GM21381 (cell line): Measurements from ENCODE around the gene PYGO2.

Experiments used
- ATAC-seq: cut with Tn5 transposase; IDR thresholded peaks from one replicate; pipeline ENCODE4 v1.9.1; 2021; ENCODE audit warnings: mild to moderate bottlenecking, moderate library complexity; ENCODE audit not compliant: unreplicated experiment

The PYGO2 gene

GRCh38 chr1:154963643-154964042, 2.1 kb upstream of the PYGO2 start:
- ATAC-seq, result no peak

- no peak for ATAC-seq
Observed at GRCh38 chr1:154962795-154963330, 1.3 kb upstream of the PYGO2 start.

- ATAC-seq, result no peak
Observed at GRCh38 chr1:154962156-154962749, 671 bp upstream of the PYGO2 start.

- ATAC-seq, result no peak
Observed at GRCh38 chr1:154960446-154961136, 991 bp downstream of the PYGO2 start.

GRCh38 chr1:154959426-154959780, 2.2 kb downstream of the PYGO2 start:
- no peak for ATAC-seq

GRCh38 chr1:154958681-154959425, 2.7 kb downstream of the PYGO2 start:
- ATAC-seq, result no peak

- no peak for ATAC-seq
Observed at GRCh38 chr1:154958036-154958435, 3.5 kb downstream of the PYGO2 start.

- ATAC-seq, result no peak
Observed at GRCh38 chr1:154957091-154957657, 4.4 kb downstream of the PYGO2 start.

GRCh38 chr1:154956544-154956941, 5.0 kb downstream of the PYGO2 start:
- ATAC-seq, result no peak

- peak; percentile 49 for ATAC-seq
Observed at GRCh38 chr1:154955718-154956543, 5.7 kb downstream of the PYGO2 start, which contains the start of gene PBXIP1. Gene PBXIP1, minus strand, starts transcription at chr1:154956099. Its CDS starts 2,378 bp downstream, at chr1:154953721.

- peak; percentile 56 for ATAC-seq
Observed at GRCh38 chr1:154955039-154955717, 6.4 kb downstream of the PYGO2 start.

- no peak for ATAC-seq
Observed at GRCh38 chr1:154954541-154954940, 7.0 kb downstream of the PYGO2 start.

- ATAC-seq, result no peak
Observed at GRCh38 chr1:154953611-154954038, 8.0 kb downstream of the PYGO2 start.

GRCh38 chr1:154952664-154953063, 8.9 kb downstream of the PYGO2 start:
- ATAC-seq, result no peak

- ATAC-seq, result no peak
Observed at GRCh38 chr1:154951901-154952657, 9.5 kb downstream of the PYGO2 start.

GRCh38 chr1:154948079-154948478, 13.5 kb downstream of the PYGO2 start:
- no peak for ATAC-seq

GRCh38 chr1:154945962-154946850, 15.4 kb downstream of the PYGO2 start:
- ATAC-seq, result no peak
